ENCODE data around the gene MME. TPM values are rescaled to one million over a fixed set of nuclear protein-coding genes. Genes with fewer than 3 reads are reported as not detected.

Gene MME
- total RNA-seq, 1 experiment from 2014 or later = not detected

DNA sequence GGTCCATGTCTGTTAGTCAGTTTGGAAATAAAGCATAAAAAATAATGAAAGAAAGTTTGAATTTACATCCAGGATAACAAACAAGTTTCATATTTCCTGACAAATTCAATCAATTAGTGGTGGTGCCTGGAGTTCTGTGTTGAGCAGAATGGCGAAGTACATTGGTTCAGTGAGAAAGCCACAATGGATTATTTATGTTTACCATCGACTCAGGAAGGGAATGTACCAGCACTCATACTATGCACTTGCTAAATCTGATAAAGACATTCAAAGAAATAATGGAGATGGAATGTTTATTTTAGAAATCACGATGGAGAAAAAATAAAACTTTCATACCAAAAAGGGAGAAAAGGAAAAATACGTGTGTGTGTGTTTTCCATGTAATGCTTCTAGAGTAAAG is 45.3 kb upstream of the MME start:
- no peak overlapping the region for H3K27ac ChIP-seq (ENCODE audit: low read depth, low read length, poor library complexity, severe bottlenecking)
- no peaks in the 10 kb centered on the region for H3K36me3 ChIP-seq (ENCODE audit: insufficient read depth, low read length, poor library complexity, severe bottlenecking)
- no TSS peak for BruUV-seq (replicated peaks)
- no peak overlapping the region for H3K4me3 ChIP-seq (ENCODE audit: low read depth, low read length, poor library complexity, severe bottlenecking)
- POLR2A ChIA-PET (ENCODE audit: low non-redundant PET) = no interaction called here
- peaks cover 1% of the 10 kb centered on the region for H3K9me3 ChIP-seq (ENCODE audit: low read depth, low read length, poor library complexity, severe bottlenecking)
- intact Hi-C loops (cut with micrococcal nuclease; ENCODE audit: unreplicated experiment) = no loop called here
- H3K4me1 ChIP-seq (ENCODE audit: insufficient read depth, low read length, poor library complexity, severe bottlenecking) = peaks cover 3% of the 10 kb centered on the region
- TF ChIP-seq, protein P1, sequence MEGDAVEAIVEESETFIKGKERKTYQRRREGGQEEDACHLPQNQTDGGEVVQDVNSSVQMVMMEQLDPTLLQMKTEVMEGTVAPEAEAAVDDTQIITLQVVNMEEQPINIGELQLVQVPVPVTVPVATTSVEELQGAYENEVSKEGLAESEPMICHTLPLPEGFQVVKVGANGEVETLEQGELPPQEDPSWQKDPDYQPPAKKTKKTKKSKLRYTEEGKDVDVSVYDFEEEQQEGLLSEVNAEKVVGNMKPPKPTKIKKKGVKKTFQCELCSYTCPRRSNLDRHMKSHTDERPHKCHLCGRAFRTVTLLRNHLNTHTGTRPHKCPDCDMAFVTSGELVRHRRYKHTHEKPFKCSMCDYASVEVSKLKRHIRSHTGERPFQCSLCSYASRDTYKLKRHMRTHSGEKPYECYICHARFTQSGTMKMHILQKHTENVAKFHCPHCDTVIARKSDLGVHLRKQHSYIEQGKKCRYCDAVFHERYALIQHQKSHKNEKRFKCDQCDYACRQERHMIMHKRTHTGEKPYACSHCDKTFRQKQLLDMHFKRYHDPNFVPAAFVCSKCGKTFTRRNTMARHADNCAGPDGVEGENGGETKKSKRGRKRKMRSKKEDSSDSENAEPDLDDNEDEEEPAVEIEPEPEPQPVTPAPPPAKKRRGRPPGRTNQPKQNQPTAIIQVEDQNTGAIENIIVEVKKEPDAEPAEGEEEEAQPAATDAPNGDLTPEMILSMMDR (conservative IDR thresholded peaks at IDR 0.05; ENCODE audit: low read depth, low read length) = no peak
- no peak for TF ChIP-seq EZH2 (IDR thresholded peaks at IDR 0.05; ENCODE audit: borderline replicate concordance, low read depth, low read length, poor library complexity, severe bottlenecking)
- H3K27me3 ChIP-seq (replicated peaks; ENCODE audit: insufficient read depth, low read depth, low read length, poor library complexity) = no peaks in the 10 kb centered on the region
- CTCF ChIA-PET = no interaction called here
- DNase-seq (ENCODE audit: low spot score) = no peak

DNA sequence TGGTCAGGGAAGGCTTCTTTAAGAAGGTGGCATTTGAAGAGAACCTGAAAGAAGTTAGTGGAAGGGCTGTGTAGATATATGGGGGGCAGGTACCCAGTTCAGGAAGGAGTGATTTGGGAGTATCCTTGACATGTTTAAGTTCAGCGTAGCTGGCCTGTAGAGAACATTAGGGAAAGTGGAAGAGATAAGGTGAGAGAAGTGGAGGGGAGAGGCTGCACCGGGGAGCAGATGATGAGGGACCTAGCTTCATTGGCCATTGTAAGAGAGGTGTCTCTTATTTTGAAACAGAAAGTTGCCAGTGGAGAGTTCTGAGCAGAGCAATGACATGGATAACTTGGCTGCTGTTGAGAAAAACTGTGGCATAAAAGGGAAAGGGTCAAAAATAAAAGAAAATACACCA is 44.6 kb upstream of the MME start:
- DNase-seq (ENCODE audit: low spot score) = no peak
- H3K9me3 ChIP-seq (ENCODE audit: low read depth, low read length, poor library complexity, severe bottlenecking) = no peaks in the 10 kb centered on the region
- no peaks in the 10 kb centered on the region for H3K36me3 ChIP-seq (ENCODE audit: insufficient read depth, low read length, poor library complexity, severe bottlenecking)
- ChIA-PET CTCF (no interaction called here), POLR2A (ENCODE audit: low non-redundant PET) (no interaction called here)
- intact Hi-C loops (cut with micrococcal nuclease; ENCODE audit: unreplicated experiment) = no loop called here
- H3K27me3 ChIP-seq (replicated peaks; ENCODE audit: insufficient read depth, low read depth, low read length, poor library complexity) = no peaks in the 10 kb centered on the region
- peaks cover 3% of the 10 kb centered on the region for H3K4me1 ChIP-seq (ENCODE audit: insufficient read depth, low read length, poor library complexity, severe bottlenecking)
- H3K4me3 ChIP-seq (ENCODE audit: low read depth, low read length, poor library complexity, severe bottlenecking) = no peak overlapping the region
- no peak for TF ChIP-seq EZH2 (IDR thresholded peaks at IDR 0.05; ENCODE audit: borderline replicate concordance, low read depth, low read length, poor library complexity, severe bottlenecking)
- TF ChIP-seq, protein P1 (conservative IDR thresholded peaks at IDR 0.05; ENCODE audit: low read depth, low read length) = no peak
- H3K27ac ChIP-seq (ENCODE audit: low read depth, low read length, poor library complexity, severe bottlenecking) = no peak overlapping the region
- BruUV-seq (replicated peaks) = no TSS peak

DNA sequence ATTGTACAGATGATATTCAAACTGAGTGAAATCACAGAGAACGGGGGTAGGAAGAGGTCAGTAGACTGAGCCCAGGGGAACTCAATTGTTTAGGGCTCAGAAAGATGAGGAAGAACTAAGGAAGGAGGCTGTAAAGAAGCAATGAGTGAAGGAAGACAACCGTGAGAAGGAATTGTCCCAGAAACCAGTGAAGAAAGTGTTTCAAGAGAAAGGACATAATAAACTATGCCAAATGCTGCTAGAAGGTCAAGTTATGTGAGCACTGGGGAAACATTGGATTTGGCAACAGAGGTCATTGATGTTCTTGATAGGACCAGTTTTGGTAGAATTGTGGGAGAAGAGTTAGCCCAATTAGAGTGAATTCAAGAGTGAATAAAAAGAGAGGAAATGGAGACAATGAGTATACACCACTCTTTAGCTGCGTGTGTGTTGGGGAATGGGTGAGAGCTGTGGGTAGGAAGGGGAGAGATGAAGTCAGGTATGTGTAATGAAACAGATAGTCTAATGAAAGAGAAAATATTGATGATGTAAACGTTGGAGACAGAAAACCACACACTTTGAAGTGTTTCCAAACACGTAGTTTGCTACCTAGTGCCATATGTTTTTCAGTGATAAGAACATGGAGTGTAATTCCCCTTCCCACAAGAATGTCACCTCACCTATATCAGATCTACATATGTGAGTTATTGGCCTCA is 42.5 kb upstream of the MME start:
- POLR2A ChIA-PET (ENCODE audit: low non-redundant PET) = no interaction called here
- no peak overlapping the region for H3K4me3 ChIP-seq (ENCODE audit: low read depth, low read length, poor library complexity, severe bottlenecking)
- H3K4me1 ChIP-seq (ENCODE audit: insufficient read depth, low read length, poor library complexity, severe bottlenecking) = no peaks in the 10 kb centered on the region
- no peaks in the 10 kb centered on the region for H3K9me3 ChIP-seq (ENCODE audit: low read depth, low read length, poor library complexity, severe bottlenecking)
- no peaks in the 10 kb centered on the region for H3K36me3 ChIP-seq (ENCODE audit: insufficient read depth, low read length, poor library complexity, severe bottlenecking)
- TF ChIP-seq, protein P1 (conservative IDR thresholded peaks at IDR 0.05; ENCODE audit: low read depth, low read length) = no peak
- no peak for TF ChIP-seq EZH2 (IDR thresholded peaks at IDR 0.05; ENCODE audit: borderline replicate concordance, low read depth, low read length, poor library complexity, severe bottlenecking)
- CTCF ChIA-PET = no interaction called here
- no peaks in the 10 kb centered on the region for H3K27me3 ChIP-seq (replicated peaks; ENCODE audit: insufficient read depth, low read depth, low read length, poor library complexity)
- DNase-seq (ENCODE audit: low spot score) = no peak
- no peak overlapping the region for H3K27ac ChIP-seq (ENCODE audit: low read depth, low read length, poor library complexity, severe bottlenecking)
- intact Hi-C loops (cut with micrococcal nuclease; ENCODE audit: unreplicated experiment) = no loop called here
- BruUV-seq (replicated peaks) = no TSS peak
